ENCODE measurements around the gene ARID4A.
"Not testable (repeated sequence)": the region's sequence is repeated elsewhere in the genome, so short reads cannot be mapped to it uniquely, and the experiment has no call there.

The ARID4A gene

GRCh38 chr14:58298477-58299400 is at the start of gene ARID4A:
TSS of gene ARID4A (plus strand) at chr14:58298555. CDS start at chr14:58299855, 1,300 bp downstream.
- peak in 2 of 3 donors; percentile 72 to 79 for DNase-seq (ENCODE audit: low read depth in 2 of 3, low spot score in 1 of 3)

DNA sequence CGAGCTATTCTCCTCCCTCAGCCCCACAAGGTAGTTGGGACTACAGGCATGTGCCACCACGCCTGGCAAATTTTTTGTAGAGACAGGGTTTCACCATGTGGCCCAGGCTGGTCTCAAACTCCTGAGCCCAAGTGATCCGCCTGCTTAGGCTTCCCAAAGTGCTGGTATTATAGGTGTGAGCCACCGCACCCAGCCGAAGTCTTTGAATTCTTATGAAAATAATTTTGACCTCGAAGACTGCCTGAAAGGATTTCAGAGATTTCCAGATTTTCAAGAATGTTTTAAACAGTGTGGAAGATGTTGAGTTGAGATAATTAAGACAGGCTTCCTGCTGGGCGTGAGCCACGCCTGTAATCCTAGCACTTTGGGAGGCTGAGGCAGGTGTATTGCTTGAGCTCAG is 48.7 kb upstream of the ARID4A start:
- no peak for DNase-seq (ENCODE audit: low read depth in 2 of 3, low spot score in 1 of 3)

GRCh38 chr14:58258156-58258555 is 40.2 kb upstream of the ARID4A start:
- DNase-seq (ENCODE audit: low read depth in 2 of 3, low spot score in 1 of 3), result no peak

GRCh38 chr14:58262005-58262404 is 36.4 kb upstream of the ARID4A start:
- DNase-seq (ENCODE audit: low read depth in 2 of 3, low spot score in 1 of 3), result not testable (repeated sequence)

GRCh38 chr14:58265401-58265800 is 33.0 kb upstream of the ARID4A start:
- no peak for DNase-seq (ENCODE audit: low read depth in 2 of 3, low spot score in 1 of 3)

- no peak for DNase-seq (ENCODE audit: low read depth in 2 of 3, low spot score in 1 of 3)
Observed at GRCh38 chr14:58270628-58271027, 27.7 kb upstream of the ARID4A start.

DNA sequence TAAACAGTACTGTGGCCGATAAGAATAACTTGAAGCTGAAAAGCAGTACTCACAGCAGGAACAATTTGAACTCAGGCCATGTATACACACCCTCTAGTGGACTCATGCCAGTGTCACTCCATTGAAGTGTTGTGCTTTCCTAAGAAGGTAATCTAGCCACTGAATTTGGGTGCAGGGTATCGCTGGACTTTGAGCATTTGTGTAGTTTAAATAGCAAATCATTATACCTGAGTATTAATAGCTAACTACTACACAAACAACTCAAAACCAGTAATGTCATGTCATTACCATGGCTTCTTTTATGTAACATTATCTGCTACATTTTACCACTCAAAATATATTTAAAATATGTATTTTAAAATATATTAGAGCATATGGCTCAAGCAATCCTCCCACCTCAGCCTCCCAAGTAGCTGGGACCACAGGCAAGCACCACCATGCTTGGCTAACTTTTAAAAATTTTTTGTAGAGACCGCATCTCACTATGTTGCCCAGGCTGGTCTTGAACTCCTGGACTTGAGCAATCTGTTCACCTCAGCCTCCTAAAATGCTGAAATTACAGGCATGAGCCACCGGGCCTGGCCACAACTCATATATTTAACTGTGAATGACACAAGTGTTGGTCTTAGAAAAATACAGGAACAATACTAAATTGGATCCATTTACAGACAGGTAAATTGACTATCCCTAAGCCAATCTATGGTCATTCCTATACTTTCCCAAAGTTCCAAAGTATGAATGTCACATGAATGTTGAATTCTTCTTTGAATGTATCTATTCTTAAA is 25.6 kb upstream of the ARID4A start:
- no peak for DNase-seq (ENCODE audit: low read depth in 2 of 3, low spot score in 1 of 3)

- DNase-seq (ENCODE audit: low read depth in 2 of 3, low spot score in 1 of 3), result no peak
Observed at GRCh38 chr14:58274881-58275280, 23.5 kb upstream of the ARID4A start.

- no peak for DNase-seq (ENCODE audit: low read depth in 2 of 3, low spot score in 1 of 3)
Observed at GRCh38 chr14:58275527-58276190, 22.7 kb upstream of the ARID4A start.

DNA sequence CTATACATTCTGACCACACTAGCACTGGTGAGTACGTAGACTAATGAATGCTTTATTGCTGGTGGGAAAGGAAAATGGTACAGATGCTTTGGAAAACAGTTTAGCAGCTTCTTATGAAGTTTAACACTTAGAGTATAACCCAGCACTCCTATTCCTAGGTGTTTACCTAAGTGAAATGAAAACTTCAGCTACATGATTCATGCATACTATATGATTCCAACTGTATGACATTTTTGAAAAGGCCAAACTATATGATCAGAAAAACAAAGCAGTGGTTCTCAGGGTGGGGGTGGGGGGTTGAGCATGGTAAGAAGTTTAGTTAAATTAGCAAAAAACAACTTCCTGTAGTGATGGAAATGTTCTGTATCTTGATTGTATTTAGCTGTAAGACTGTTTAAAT is 22.1 kb upstream of the ARID4A start:
- no peak for DNase-seq (ENCODE audit: low read depth in 2 of 3, low spot score in 1 of 3)

DNA sequence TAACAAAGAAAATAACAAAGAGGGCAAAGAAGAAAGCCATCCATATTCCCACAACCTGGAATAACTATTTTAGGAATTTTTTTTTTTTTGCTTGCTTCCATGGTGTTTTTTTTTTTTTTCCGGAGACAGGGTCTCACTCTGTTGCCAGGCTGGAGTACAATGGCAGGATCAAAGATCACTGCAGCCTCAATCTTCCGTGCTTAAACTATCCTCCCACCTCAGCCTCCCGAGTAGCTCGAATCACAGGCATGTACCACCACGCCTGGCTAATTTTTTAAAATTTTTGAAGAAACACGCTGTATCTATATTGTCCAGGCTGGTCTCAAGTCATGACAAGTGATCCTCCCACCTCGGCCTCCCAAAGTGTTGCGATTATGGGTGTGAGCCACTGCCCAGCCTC is 20.2 kb upstream of the ARID4A start:
- no peak for DNase-seq (ENCODE audit: low read depth in 2 of 3, low spot score in 1 of 3)

GRCh38 chr14:58280954-58281787 is 17.2 kb upstream of the ARID4A start:
- DNase-seq (ENCODE audit: low read depth in 2 of 3, low spot score in 1 of 3), result peak in 1 of 3 donors; percentile 22

GRCh38 chr14:58281969-58282368 is 16.4 kb upstream of the ARID4A start:
- no peak for DNase-seq (ENCODE audit: low read depth in 2 of 3, low spot score in 1 of 3)

- no peak for DNase-seq (ENCODE audit: low read depth in 2 of 3, low spot score in 1 of 3)
Observed at GRCh38 chr14:58282925-58283593, 15.3 kb upstream of the ARID4A start.

DNA sequence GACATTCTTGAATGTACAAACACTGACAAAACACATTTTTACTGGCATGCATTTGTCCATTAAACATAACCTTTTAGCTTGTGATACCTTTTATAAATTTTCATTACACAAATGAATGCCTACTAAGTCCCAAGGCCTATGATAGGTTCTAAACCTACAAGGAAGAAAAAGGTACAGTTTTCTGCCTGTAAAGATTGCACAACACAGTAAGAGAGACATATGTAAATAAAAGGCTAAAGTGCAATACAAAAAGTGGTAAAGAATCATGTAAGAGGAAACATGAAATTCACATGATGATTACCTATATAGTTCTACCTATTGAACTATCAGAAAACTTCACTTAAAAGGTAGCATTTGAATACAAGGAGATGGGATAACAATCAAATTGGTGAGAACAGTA is 14.6 kb upstream of the ARID4A start:
- no peak for DNase-seq (ENCODE audit: low read depth in 2 of 3, low spot score in 1 of 3)

- no peak for DNase-seq (ENCODE audit: low read depth in 2 of 3, low spot score in 1 of 3)
Observed at GRCh38 chr14:58285132-58285531, 13.2 kb upstream of the ARID4A start.

GRCh38 chr14:58287607-58288042 is 10.7 kb upstream of the ARID4A start:
- no peak for DNase-seq (ENCODE audit: low read depth in 2 of 3, low spot score in 1 of 3)

GRCh38 chr14:58288106-58288792 is 10.1 kb upstream of the ARID4A start:
- DNase-seq (ENCODE audit: low read depth in 2 of 3, low spot score in 1 of 3), result no peak

GRCh38 chr14:58291646-58292045 is 6.7 kb upstream of the ARID4A start:
- no peak for DNase-seq (ENCODE audit: low read depth in 2 of 3, low spot score in 1 of 3)

Measured in stimulated activated CD4-positive, alpha-beta T cell treated with anti-CD3 and anti-CD28 coated beads, Interleukin-12 subunit alpha, Interleukin-12 subunit beta, amount 100 ng/mL, for 48 hours (primary cell).